VCaP (cell line): ENCODE data around the gene ZNF438.
"Not testable (repeated sequence)": the region's sequence is repeated elsewhere in the genome, so short reads cannot be mapped to it uniquely, and the experiment has no call there.

ENCODE experiments used
- H3K27ac ChIP-seq: fragments of 450-650 bp; 2 replicates; pipeline ENCODE4 v1.5.1; 2017
- TF ChIP-seq, protein P1 (sequence below): fragments of 450-650 bp; conservative IDR thresholded peaks from 2 replicates; pipeline ENCODE4 v1.5.1; 2017; ENCODE audit warnings: mild to moderate bottlenecking, moderate library complexity

ZNF438 gene

DNA sequence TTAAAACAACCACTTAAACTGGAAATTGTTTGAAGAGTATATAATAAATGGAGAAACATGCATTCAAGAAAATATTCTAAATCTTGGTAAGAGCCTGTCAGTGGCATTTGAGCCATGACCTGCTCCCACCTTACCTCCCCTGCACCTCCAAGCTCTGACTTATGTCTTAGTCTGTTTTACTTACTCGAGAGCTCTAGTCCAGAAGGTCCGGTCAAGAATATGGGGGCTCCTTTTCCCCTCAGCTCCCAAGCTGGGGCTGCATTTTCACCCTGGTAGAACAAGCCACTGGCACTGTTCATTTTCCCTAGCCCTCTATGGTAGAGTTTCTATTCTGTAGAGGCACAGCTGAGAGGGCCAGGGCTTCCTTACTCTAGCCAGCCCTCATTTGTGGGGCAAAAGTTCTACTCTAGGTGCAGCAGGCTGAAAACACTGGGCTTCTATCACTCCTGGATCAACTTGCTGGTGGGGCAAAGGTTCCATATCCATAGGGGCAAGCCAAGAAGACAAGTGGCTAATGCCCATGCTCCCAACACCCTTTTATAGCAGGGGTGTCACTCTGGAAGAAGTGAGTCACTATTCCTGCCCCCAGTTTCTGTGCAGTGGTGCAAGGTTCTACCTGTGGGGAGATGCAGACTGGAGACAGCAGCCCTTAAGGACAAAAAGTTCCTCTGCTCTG lies 40.6 kb downstream of the ZNF438 start:
- no peak overlapping the region for H3K27ac ChIP-seq
- TF ChIP-seq, protein P1, sequence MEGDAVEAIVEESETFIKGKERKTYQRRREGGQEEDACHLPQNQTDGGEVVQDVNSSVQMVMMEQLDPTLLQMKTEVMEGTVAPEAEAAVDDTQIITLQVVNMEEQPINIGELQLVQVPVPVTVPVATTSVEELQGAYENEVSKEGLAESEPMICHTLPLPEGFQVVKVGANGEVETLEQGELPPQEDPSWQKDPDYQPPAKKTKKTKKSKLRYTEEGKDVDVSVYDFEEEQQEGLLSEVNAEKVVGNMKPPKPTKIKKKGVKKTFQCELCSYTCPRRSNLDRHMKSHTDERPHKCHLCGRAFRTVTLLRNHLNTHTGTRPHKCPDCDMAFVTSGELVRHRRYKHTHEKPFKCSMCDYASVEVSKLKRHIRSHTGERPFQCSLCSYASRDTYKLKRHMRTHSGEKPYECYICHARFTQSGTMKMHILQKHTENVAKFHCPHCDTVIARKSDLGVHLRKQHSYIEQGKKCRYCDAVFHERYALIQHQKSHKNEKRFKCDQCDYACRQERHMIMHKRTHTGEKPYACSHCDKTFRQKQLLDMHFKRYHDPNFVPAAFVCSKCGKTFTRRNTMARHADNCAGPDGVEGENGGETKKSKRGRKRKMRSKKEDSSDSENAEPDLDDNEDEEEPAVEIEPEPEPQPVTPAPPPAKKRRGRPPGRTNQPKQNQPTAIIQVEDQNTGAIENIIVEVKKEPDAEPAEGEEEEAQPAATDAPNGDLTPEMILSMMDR, result no peak

DNA sequence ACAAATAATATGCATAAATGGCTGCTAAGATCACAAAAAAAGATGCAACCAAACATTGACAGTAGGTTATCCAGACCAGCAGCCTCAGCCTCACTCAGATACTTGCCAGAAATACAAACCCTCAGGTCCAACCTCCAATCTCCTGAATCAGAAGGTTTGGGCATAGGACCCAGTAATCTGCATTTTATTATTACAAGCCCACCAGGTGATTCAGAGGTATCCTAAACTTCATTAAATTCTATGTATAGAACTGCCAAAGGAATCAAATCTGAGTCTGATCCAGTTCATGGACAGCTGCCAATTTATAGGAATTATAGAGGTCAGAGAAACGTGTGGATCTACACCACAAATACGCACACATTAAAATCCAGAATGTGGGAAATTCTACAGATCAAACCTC lies 41.3 kb downstream of the ZNF438 start:
- no peak overlapping the region for H3K27ac ChIP-seq
- TF ChIP-seq, protein P1, result no peak

DNA sequence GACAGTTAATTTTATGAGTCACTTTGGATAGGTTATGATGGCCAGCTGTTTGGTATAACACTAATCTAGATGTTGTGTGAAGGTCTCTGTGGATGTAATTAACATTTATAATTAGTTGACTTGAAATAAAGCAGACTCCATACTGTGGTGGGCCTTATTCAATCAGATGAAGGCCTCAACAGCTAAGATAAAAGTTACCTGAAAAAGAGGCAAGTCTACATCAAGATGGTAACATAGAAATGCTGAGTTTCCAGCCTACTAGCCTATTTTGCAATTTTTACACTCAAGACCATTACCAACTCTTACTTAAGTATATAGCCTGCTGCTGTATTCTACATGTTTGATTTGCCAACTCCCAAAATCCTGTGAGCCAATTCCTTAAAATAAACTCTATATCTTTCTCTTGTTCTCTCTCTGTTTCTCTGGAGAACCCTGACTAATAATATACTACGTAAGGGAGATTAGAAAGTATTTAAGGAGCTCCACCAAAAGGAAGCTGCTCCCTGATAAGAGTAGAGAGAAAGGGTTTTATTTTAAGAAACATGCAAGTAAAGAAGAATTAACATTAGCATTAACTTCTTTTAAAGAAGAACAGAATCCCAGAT lies 42.7 kb downstream of the ZNF438 start:
- TF ChIP-seq, protein P1, result no peak
- H3K27ac ChIP-seq, result no peak overlapping the region

DNA sequence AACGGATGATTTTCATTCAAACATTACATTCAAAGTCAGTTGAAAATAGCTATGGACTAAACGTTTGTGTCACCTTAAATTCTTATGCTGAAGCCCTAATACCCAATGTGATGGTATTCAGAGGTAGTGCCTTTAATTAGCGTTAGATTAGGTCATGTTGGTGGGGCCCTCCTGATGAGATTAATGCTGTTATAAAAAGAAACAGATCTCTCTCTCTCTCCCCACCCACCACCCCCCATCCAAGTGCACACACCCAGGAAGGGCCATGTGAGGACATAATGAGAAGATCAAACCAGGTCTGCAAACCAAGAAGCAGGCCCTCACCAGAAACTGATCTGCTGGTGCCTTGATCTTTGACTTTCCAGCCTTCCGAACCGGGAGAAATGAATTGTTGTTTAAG lies 44.2 kb downstream of the ZNF438 start:
- TF ChIP-seq, protein P1, result no peak
- H3K27ac ChIP-seq, result no peak overlapping the region

DNA sequence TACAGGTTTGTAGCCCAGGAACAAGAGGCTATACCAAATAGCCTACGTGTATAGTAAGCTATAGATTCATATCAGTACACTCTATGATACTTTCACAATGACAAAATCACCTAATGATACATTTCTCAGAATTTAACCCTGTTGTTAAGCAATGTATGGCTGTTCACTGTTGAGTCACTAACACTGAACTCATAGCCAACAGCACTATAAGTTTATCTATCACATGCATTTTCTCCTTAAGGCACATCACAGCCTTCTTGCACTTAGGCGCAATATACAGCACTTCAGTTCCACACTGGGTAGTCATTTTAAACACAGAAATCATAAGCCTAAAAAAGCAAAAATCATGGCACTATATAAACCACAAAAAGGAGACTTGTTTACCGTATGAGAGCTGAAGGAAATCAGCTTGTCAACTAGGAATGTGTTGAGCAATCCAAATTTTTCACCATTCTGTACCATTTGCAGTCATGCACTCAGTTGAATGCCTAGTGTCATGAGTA lies 45.6 kb downstream of the ZNF438 start:
- TF ChIP-seq, protein P1, result no peak
- no peak overlapping the region for H3K27ac ChIP-seq

DNA sequence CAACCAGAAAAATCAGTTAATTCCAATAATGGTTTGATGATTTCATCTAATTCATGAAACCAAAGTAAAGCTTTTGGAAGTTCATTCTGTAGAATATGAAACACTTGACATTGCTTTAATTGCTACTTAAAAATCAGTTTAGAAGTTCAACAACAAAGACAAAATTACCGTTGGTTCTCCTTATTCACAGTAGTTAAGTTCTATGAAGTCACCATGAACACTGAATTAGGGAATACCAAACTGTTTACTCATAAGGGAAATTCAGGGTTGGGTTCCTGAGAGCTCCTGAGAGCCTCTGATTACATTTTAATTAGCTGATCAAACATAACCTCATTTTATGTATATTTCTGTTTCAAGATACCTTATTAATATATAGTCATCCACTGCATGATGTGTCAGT lies 46.2 kb downstream of the ZNF438 start:
- TF ChIP-seq, protein P1, result no peak

DNA sequence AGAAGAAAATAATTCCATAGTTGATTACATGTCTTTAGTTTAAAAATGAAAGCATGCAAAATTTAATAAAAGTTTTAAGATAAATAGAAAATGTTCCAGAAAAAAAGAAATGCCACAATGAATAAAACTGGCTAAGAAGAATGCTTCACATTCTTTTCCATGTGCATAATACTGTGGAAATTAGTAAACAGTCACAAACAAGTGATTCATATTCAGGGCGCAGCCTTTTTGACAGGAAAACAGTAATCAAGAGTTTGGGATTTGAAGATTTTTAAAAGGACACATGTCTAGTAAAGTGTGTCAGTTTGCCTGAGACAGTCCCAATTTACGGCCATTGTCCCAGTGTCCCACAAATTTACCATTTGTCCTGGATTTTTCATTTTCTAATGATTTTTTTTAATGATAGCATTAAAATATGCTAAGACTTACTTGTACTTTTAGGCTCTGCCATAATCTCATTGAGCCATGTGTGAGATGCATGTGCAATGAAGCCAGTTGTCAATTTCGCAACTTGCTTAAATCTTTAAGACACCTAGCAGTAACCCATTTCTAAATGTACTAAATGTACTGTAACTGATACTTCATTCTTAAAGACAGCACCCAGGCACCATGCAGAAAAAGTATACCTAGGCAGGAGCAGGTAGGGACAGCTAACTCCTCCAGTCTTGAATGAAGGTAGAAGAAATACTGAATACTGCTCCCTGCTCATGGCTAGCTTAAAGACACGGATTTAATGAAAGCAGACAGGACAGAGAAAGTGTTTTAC lies 46.9 kb downstream of the ZNF438 start:
- H3K27ac ChIP-seq, result no peak overlapping the region
- TF ChIP-seq, protein P1, result no peak

More for the DNA sequence above, 46.2 kb downstream of the ZNF438 start:
- H3K27ac ChIP-seq, result no peak overlapping the region

DNA sequence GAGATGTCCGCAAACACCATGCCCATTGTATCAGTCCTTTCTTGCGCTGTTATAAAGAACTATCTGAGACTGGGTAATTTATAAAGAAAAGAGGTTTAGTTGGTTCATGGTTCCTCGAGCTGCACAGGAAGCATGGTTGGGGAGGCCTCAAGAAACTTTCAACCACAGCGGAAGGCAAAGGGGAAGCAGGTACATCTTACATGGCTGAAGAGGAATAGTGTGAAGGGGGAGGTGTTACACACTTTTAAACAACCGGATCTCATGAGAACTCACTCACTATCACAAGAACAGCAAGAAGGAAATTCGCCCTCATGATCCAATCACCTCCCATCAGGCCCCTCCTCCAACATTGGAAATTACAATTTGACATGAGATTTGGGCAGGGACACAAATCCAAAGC lies 48.5 kb downstream of the ZNF438 start:
- H3K27ac ChIP-seq, result not testable (repeated sequence)
